ENCODE data around the gene GP5.

The GP5 gene

GRCh38 chr3:194352667-194353246 lies 46.3 kb downstream of the GP5 start:
- DNase-seq (ENCODE audit: low spot score) = no peak
- Histone ChIP-seq H3K27ac (no peak overlapping the region), H3K4me3 (no peak overlapping the region)
- TF ChIP-seq, protein P1, sequence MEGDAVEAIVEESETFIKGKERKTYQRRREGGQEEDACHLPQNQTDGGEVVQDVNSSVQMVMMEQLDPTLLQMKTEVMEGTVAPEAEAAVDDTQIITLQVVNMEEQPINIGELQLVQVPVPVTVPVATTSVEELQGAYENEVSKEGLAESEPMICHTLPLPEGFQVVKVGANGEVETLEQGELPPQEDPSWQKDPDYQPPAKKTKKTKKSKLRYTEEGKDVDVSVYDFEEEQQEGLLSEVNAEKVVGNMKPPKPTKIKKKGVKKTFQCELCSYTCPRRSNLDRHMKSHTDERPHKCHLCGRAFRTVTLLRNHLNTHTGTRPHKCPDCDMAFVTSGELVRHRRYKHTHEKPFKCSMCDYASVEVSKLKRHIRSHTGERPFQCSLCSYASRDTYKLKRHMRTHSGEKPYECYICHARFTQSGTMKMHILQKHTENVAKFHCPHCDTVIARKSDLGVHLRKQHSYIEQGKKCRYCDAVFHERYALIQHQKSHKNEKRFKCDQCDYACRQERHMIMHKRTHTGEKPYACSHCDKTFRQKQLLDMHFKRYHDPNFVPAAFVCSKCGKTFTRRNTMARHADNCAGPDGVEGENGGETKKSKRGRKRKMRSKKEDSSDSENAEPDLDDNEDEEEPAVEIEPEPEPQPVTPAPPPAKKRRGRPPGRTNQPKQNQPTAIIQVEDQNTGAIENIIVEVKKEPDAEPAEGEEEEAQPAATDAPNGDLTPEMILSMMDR (IDR thresholded peaks at IDR 0.05) = no peak

DNA sequence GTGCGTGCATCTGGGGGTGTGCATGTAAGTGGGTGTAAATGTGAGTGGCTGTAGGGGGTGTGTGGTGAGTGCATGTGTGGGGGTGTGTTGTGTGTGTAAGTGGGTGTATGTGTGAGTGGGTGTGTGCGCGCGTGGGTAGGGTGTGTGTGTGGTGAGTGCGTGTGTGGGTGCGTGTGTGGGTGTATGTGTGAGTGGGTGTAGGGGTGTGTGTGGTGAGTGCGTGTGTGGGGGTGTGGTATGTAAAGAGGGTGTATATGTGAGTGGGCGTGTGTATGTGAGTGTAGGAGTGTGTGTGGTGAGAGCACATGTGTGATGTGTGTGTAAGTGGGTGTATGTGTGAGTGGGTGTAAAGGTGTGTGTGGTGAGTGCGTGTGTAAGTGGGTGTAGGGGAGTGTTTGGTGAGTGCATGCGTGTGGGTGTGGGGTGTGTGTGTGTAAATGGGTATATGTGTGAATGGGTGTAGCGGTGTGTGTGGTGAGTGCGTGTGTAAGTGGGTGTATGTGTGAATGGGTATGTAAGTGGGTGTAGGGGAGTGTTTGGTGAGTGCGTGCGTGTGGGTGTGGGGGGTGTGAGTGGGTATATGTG lies 47.0 kb downstream of the GP5 start:
- no peak for DNase-seq (ENCODE audit: low spot score)
- TF ChIP-seq, protein P1 (IDR thresholded peaks at IDR 0.05) = no peak
- no peak overlapping the region for H3K27ac ChIP-seq
- no peak overlapping the region for H3K4me3 ChIP-seq

DNA sequence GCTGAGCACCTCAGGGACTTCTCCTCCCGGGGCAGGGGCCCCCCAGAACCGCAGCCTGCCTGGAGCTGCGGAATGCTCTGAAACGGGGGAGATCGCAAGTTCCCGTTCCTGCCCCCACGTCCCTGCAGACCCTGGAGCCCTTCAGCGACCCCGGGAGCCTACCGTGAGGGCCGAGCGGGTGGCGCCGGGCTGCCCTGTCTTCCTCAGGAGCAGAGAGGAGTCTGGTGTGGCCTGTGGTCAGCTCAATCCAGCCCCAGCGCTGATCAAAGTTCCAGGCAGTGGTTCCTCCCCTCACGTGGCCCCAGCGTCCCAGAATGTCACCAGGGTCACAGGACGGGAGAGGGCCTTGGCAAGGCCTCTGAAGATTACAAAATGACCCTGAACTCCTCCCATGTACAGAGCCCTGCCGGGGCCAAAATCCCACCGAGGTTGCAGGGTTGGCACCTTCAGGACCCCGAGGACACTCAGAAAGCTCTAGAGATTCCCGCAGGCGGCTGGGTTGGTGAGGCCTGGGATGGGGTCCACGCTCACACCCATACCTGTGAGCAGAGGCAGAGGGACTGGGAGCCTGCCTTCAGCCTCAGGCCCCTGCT lies 47.9 kb downstream of the GP5 start, which contains the start of gene CPN2:
Gene CPN2 (minus strand): TSS at position 249 of the 593 bp plus-strand sequence. CDS start 8,626 bp downstream, outside the sequence.
- TF ChIP-seq, protein P1 (IDR thresholded peaks at IDR 0.05) = no peak
- DNase-seq (ENCODE audit: low spot score) = no peak
- no peak within 1 kb of the TSS for H3K27ac ChIP-seq
- no peak within 1 kb of the TSS for H3K4me3 ChIP-seq

DNA sequence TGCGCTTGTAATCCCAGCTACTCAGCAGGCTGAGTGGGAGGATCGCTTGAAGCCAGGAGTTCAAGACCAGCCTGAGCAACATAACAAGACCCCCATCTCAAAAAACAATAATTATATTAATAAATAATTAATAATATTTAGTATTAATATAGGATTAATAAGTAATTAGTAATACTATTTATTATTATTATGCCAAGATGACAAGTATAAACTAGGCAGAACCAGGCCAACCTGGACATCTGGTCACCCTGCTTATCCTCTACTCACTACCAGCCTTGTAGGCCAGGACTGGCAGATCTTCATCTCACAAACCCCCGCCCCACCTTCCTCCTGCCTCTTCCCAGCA lies 48.4 kb downstream of the GP5 start:
- TF ChIP-seq, protein P1 (IDR thresholded peaks at IDR 0.05) = no peak
- no peak for DNase-seq (ENCODE audit: low spot score)
- Histone ChIP-seq H3K27ac (no peak overlapping the region), H3K4me3 (no peak overlapping the region)

GRCh38 chr3:194348354-194348753 lies 50.7 kb downstream of the GP5 start:
- Histone ChIP-seq H3K27ac (no peak overlapping the region), H3K4me3 (no peak overlapping the region)
- TF ChIP-seq, protein P1 (IDR thresholded peaks at IDR 0.05) = no peak
- DNase-seq (ENCODE audit: low spot score) = no peak

DNA sequence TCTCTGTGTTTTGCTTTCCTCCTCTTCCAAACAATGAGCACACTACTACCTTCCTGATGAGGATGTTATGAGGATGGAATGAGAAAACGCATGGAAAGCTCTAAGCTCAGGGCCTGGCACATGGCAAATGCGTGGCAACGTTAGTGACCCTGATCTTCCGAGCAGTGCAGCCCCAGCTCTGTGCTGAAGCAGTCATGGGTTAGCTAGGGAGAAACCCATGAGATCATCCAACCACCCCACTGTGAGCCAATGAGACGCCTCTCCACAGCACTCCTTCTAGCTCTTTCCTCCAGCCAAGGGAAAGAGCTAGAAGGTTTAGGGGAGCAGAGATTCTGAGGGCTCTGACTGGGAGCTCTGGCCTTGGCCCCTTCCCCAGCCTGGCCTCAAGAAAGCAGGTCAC lies 52.4 kb downstream of the GP5 start:
- Histone ChIP-seq H3K27ac (no peak overlapping the region), H3K4me3 (no peak overlapping the region)
- TF ChIP-seq, protein P1 (IDR thresholded peaks at IDR 0.05) = no peak
- no peak for DNase-seq (ENCODE audit: low spot score)

DNA sequence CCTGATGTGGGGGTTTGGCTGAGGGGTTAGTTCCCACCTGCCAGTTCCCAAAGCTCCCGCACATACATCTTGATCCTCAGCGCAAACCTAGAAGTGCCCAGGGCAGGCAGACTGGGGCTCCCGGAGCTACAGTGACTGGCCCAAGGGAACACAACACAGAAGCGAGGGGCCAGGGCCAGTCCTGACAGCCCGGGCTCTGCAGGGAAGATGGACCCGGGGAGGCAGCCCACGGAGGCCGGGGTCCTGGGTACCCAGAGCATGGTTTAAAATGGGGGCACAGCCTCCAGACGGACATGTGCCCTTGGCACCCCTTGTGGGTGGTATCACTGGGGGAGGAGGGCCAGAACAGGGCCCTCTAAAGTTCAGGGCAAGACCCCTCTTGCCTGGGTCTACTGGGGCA lies 53.0 kb downstream of the GP5 start:
- no peak overlapping the region for H3K4me3 ChIP-seq
- no peak overlapping the region for H3K27ac ChIP-seq
- TF ChIP-seq, protein P1 (IDR thresholded peaks at IDR 0.05) = no peak
- DNase-seq (ENCODE audit: low spot score) = no peak
